ENCODE results near the gene PRICKLE2. TPM values are rescaled to one million over a fixed set of nuclear protein-coding genes. Genes with fewer than 3 reads are reported as not detected.

The PRICKLE2 gene
- total RNA-seq, 2 donors from 2014 or later, result 23.4 to 41.5 TPM

GRCh38 chr3:64133987-64134386, 91.3 kb downstream of the PRICKLE2 start:
- no peaks in the 10 kb centered on the region for H3K9me3 ChIP-seq
- no peak overlapping the region for H3K27ac ChIP-seq
- WGBS, 2 donors, result 91 to 94% methylated on average over 6 of the region's 6 CpGs
- H3K4me1 ChIP-seq, result no peaks in the 10 kb centered on the region
- no peak for DNase-seq
- no peak overlapping the region for H3K4me3 ChIP-seq
- H3K27me3 ChIP-seq, result no peaks in the 10 kb centered on the region
- intact Hi-C loops (cut with DNase I), result no loop called here
- TF ChIP-seq CTCF (IDR thresholded peaks at IDR 0.05) (no peak), POLR2A (IDR thresholded peaks at IDR 0.05) (no peak)
- no peak for ATAC-seq
- H3K36me3 ChIP-seq (replicated peaks in 1 of 2; ENCODE audit: insufficient read depth in 1 of 2, low read depth in 2 of 2), result no peaks in the 10 kb centered on the region

GRCh38 chr3:64133272-64133671, 92.0 kb downstream of the PRICKLE2 start:
- Histone ChIP-seq H3K9me3 (no peaks in the 10 kb centered on the region), H3K36me3 (replicated peaks in 1 of 2; ENCODE audit: insufficient read depth in 1 of 2, low read depth in 2 of 2) (no peaks in the 10 kb centered on the region), H3K4me3 (no peak overlapping the region), H3K27me3 (no peaks in the 10 kb centered on the region), H3K27ac (no peak overlapping the region), H3K4me1 (no peaks in the 10 kb centered on the region)
- intact Hi-C loops (cut with DNase I), result no loop called here
- DNase-seq (no peak), ATAC-seq (no peak)
- TF ChIP-seq CTCF (IDR thresholded peaks at IDR 0.05) (no peak), POLR2A (IDR thresholded peaks at IDR 0.05) (no peak)
- 70 to 79% methylated on average over 2 of the region's 2 CpGs for WGBS, 2 donors

- Histone ChIP-seq H3K4me3 (no peak overlapping the region), H3K36me3 (replicated peaks in 1 of 2; ENCODE audit: insufficient read depth in 1 of 2, low read depth in 2 of 2) (no peaks in the 10 kb centered on the region), H3K27me3 (no peaks in the 10 kb centered on the region), H3K27ac (no peak overlapping the region), H3K4me1 (no peaks in the 10 kb centered on the region), H3K9me3 (no peaks in the 10 kb centered on the region)
- WGBS, 2 donors, result 85 to 93% methylated on average over 2 of the region's 2 CpGs
- TF ChIP-seq CTCF (IDR thresholded peaks at IDR 0.05), result no peak
- no peak for TF ChIP-seq POLR2A (IDR thresholded peaks at IDR 0.05)
- ATAC-seq (no peak), DNase-seq (no peak)
- intact Hi-C loops (cut with DNase I), result no loop called here
These were observed 93.4 kb downstream of the PRICKLE2 start for GRCh38 chr3:64131725-64132469.

GRCh38 chr3:64130436-64130835, 94.8 kb downstream of the PRICKLE2 start:
- no peak for TF ChIP-seq POLR2A (IDR thresholded peaks at IDR 0.05)
- TF ChIP-seq CTCF (IDR thresholded peaks at IDR 0.05), result no peak
- intact Hi-C loops (cut with DNase I), result no loop called here
- no peak for ATAC-seq
- H3K4me1 ChIP-seq, result no peaks in the 10 kb centered on the region
- no peak for DNase-seq
- H3K9me3 ChIP-seq, result no peaks in the 10 kb centered on the region
- H3K27me3 ChIP-seq, result no peaks in the 10 kb centered on the region
- no peak overlapping the region for H3K4me3 ChIP-seq
- WGBS, 2 donors, result 71 to 100% methylated on average over 1 of the region's 1 CpG
- H3K27ac ChIP-seq, result no peak overlapping the region
- no peaks in the 10 kb centered on the region for H3K36me3 ChIP-seq (replicated peaks in 1 of 2; ENCODE audit: insufficient read depth in 1 of 2, low read depth in 2 of 2)

GRCh38 chr3:64129581-64129980, 95.7 kb downstream of the PRICKLE2 start:
- H3K4me1 ChIP-seq, result no peaks in the 10 kb centered on the region
- intact Hi-C loops (cut with DNase I), result no loop called here
- no peak for ATAC-seq
- no peak overlapping the region for H3K4me3 ChIP-seq
- H3K27ac ChIP-seq, result no peak overlapping the region
- H3K9me3 ChIP-seq, result no peaks in the 10 kb centered on the region
- no peak for TF ChIP-seq CTCF (IDR thresholded peaks at IDR 0.05)
- no peaks in the 10 kb centered on the region for H3K27me3 ChIP-seq
- no peak for DNase-seq
- 81 to 85% methylated on average over 2 of the region's 2 CpGs for WGBS, 2 donors
- no peaks in the 10 kb centered on the region for H3K36me3 ChIP-seq (replicated peaks in 1 of 2; ENCODE audit: insufficient read depth in 1 of 2, low read depth in 2 of 2)

Data from body of pancreas (tissue), 4 donors.